Endothelial cell of umbilical vein (primary cell): ENCODE data around the gene RTN1. TPM values are rescaled to one million over a fixed set of nuclear protein-coding genes. Genes with fewer than 3 reads are reported as not detected.

Experiments
- BruUV-seq: library from RNA; stranded (reverse); fragments of 400-500 nt; replicated peaks from 2 replicates; lab custom pipeline; 2021; lab: Mats Ljungman, UMichigan
- CTCF ChIA-PET: fragments of 300-600, 350-600 bp; sonication (Branson Sonifier 250); formaldehyde crosslinking; loops from one replicate; lab custom pipeline; 2021; ENCODE audit warnings: antibody characterized with exemption, inconsistent platforms; lab: Charles Lee
- POLR2A ChIA-PET: fragments of 300-600, 350-600 bp; sonication (Branson Sonifier 250); formaldehyde crosslinking; loops from one replicate; lab custom pipeline; 2021; ENCODE audit warnings: antibody characterized with exemption, inconsistent platforms; lab: Charles Lee
- DNase-seq: peaks from one replicate; pipeline ENCODE4 v3.0.0-alpha.2; 2011; ENCODE audit warnings: low read depth, low spot score
- FAIRE-seq: peaks from 2 replicates; lab custom pipeline; 2011; peaks lifted over from hg19 to GRCh38; lab: Jason Lieb, UNC
- H2AFZ ChIP-seq: 2 replicates; pipeline ENCODE4 v1.6.0; 2012; ENCODE audit warnings: low read depth, low read length, control low read depth, inconsistent platforms
- H3K27ac ChIP-seq: 2 replicates; pipeline ENCODE4 v1.5.1; 2011; ENCODE audit warnings: low read depth, mild to moderate bottlenecking, control low read depth, low read length, moderate library complexity; ENCODE audit not compliant: insufficient read depth
- H3K27me3 ChIP-seq, 2 experiments: 2 replicates each; pipeline versions ENCODE4 v1.6.0 to v1.6.1; 2011; ENCODE audit warnings: low read length in 2 of 2, mixed read lengths in 1 of 2; ENCODE audit not compliant: control insufficient read depth in 2 of 2, insufficient read depth in 2 of 2
- H3K36me3 ChIP-seq, 2 experiments: 2 replicates in 1 of 2; 3 replicates in 1 of 2; pipeline ENCODE4 v1.5.1; 2011; ENCODE audit warnings: low read length in 2 of 2, mild to moderate bottlenecking in 1 of 2, moderate library complexity in 1 of 2; ENCODE audit not compliant: control insufficient read depth in 2 of 2, insufficient read depth in 2 of 2; ENCODE audit errors: extremely low read depth in 1 of 2
- H3K4me1 ChIP-seq: 3 replicates; pipeline ENCODE4 v1.5.1; 2011; ENCODE audit warnings: mild to moderate bottlenecking, low read length; ENCODE audit not compliant: control insufficient read depth, insufficient read depth; ENCODE audit errors: extremely low read depth
- H3K4me2 ChIP-seq: 2 replicates; pipeline ENCODE4 v1.6.1; 2011; ENCODE audit warnings: low read length, control low read depth, mixed read lengths; ENCODE audit not compliant: insufficient read depth
- H3K4me3 ChIP-seq, 3 experiments: fragments of 200-600 bp in 1 of 3; sonication (generic), shearing (Covaris generic) in 1 of 3; replicated peaks in 1 of 3; 2 replicates each; pipeline ENCODE4 v1.5.1; 2011 to 2016; ENCODE audit warnings: control low read depth in 3 of 3, low read length in 3 of 3, mild to moderate bottlenecking in 2 of 3, inconsistent platforms in 1 of 3, low read depth in 1 of 3, moderate library complexity in 1 of 3; ENCODE audit not compliant: insufficient read depth in 1 of 3
- H3K79me2 ChIP-seq: 2 replicates; pipeline ENCODE4 v1.6.0; 2012; ENCODE audit warnings: low read length, inconsistent platforms; ENCODE audit not compliant: control insufficient read depth, insufficient read depth
- H3K9ac ChIP-seq: replicated peaks from 2 replicates; pipeline ENCODE3; 2011; ENCODE audit warnings: low read length, control low read depth; ENCODE audit not compliant: insufficient read depth; ENCODE audit errors: extremely low read depth
- H3K9me1 ChIP-seq: replicated peaks from 3 replicates; pipeline ENCODE4 v1.6.0; 2011; ENCODE audit warnings: mild to moderate bottlenecking, low read length; ENCODE audit not compliant: control insufficient read depth, insufficient read depth; ENCODE audit errors: extremely low read depth
- H3K9me3 ChIP-seq: replicated peaks from 2 replicates; pipeline ENCODE4 v1.5.1; 2012; ENCODE audit warnings: low read length, inconsistent platforms; ENCODE audit not compliant: control insufficient read depth, insufficient read depth
- H4K20me1 ChIP-seq: replicated peaks from 2 replicates; pipeline ENCODE3; 2011; ENCODE audit warnings: mild to moderate bottlenecking, low read length; ENCODE audit not compliant: control insufficient read depth, insufficient read depth; ENCODE audit errors: extremely low read depth
- CTCF ChIP-seq, 2 donors: IDR thresholded peaks; 1 replicate in 1 of 2; 2 replicates in 1 of 2; pipeline ENCODE4 v1.5.1; 2011; ENCODE audit warnings: low read length in 2 of 2, mild to moderate bottlenecking in 2 of 2, moderate library complexity in 2 of 2, control low read depth in 1 of 2, inconsistent platforms in 1 of 2, low read depth in 1 of 2; ENCODE audit not compliant: insufficient read depth in 1 of 2; ENCODE audit errors: extremely low read depth in 1 of 2
- EZH2 ChIP-seq: IDR thresholded peaks from 2 replicates; pipeline ENCODE4 v1.6.1; 2012; ENCODE audit warnings: borderline replicate concordance, low read depth, mild to moderate bottlenecking, moderate library complexity, low read length, inconsistent platforms; ENCODE audit not compliant: severe bottlenecking
- FOS ChIP-seq: IDR thresholded peaks from 2 replicates; pipeline ENCODE4 v1.6.1; 2011; ENCODE audit warnings: mild to moderate bottlenecking, low read length, moderate library complexity, borderline replicate concordance; ENCODE audit not compliant: insufficient read depth
- GATA2 ChIP-seq: IDR thresholded peaks from 2 replicates; pipeline ENCODE4 v1.7.0; 2011; ENCODE audit warnings: low read depth, mild to moderate bottlenecking, moderate library complexity, mixed read lengths, low read length; ENCODE audit not compliant: insufficient read length, insufficient read depth
- JUN ChIP-seq: IDR thresholded peaks from 2 replicates; pipeline ENCODE4 v1.6.1; 2011; ENCODE audit warnings: borderline replicate concordance, low read depth; ENCODE audit not compliant: insufficient read length, insufficient read depth
- MAX ChIP-seq: IDR thresholded peaks from 2 replicates; pipeline ENCODE4 v1.6.1; 2011; ENCODE audit not compliant: insufficient read depth, insufficient read length
- MYC ChIP-seq: IDR thresholded peaks from one replicate; pipeline ENCODE4 v1.6.1; 2011; ENCODE audit warnings: mild to moderate bottlenecking, low read depth, low read length
- POLR2A ChIP-seq: IDR thresholded peaks from 2 replicates; pipeline ENCODE4 v1.6.1; 2012; ENCODE audit warnings: low read depth, mild to moderate bottlenecking, control low read depth, low read length
- POLR2AphosphoS5 ChIP-seq: IDR thresholded peaks from 2 replicates; pipeline ENCODE4 v1.6.1; 2012; ENCODE audit warnings: low read depth, mild to moderate bottlenecking, control low read depth, low read length, moderate library complexity; ENCODE audit not compliant: insufficient read depth
- dilution Hi-C: fragments of 300-500 bp; cut with MboI; formaldehyde crosslinking; loops from one replicate; pipeline ENCODE4 v1.15.0; 2019; ENCODE audit warnings: low sequenced_read_pairs; ENCODE audit not compliant: extremely low pct_ligation_motif_present
- intact Hi-C: fragments of 100-400 bp; cut with micrococcal nuclease; formaldehyde crosslinking; loops from one replicate; pipeline ENCODE4 v1.10.0; 2022
- polyA plus RNA-seq, 4 experiments: library from polyadenylated mRNA; depleted of rRNA in 3 of 4; stranded (reverse) in 3 of 4; unstranded in 1 of 4; fragments of >200 nt; gene quantifications; 2 replicates each; pipeline versions ENCODE4 v1.2.1 to v1.2.3, GENCODE V29; 2011 to 2012; ENCODE audit warnings: missing spikeins in 1 of 4
- total RNA-seq: library from RNA; stranded (reverse); gene quantifications from 2 replicates; pipeline ENCODE4 v1.2.3, GENCODE V29; 2021

Gene RTN1
- total and polyA plus RNA-seq, 2 donors (not counting 3 experiments of a cell fraction or from before 2014, with no cell fraction given) = 0.10 to 0.29 TPM

- Histone ChIP-seq H3K9ac (no peak overlapping the region), H3K4me3 (no peak overlapping the region), H3K9me3 (no peaks in the 10 kb centered on the region), H4K20me1 (no peaks in the 10 kb centered on the region), H3K27ac (no peak overlapping the region), H3K79me2 (no peaks in the 10 kb centered on the region), H3K36me3 (no peaks in the 10 kb centered on the region), H3K27me3 (peaks cover 6 to 25% of the 10 kb centered on the region in 2 experiments), H2AFZ (no peak overlapping the region), H3K4me2 (no peak overlapping the region), H3K9me1 (no peaks in the 10 kb centered on the region), H3K4me1 (no peaks in the 10 kb centered on the region)
- intact Hi-C loops = no loop called here
- TF ChIP-seq CTCF (IDR thresholded peaks at IDR 0.05; ENCODE audit: extremely low read depth in 1 of 2, insufficient read depth in 1 of 2, low read depth in 1 of 2, low read length in 2 of 2) (no peak), POLR2AphosphoS5 (no peak), JUN (no peak), FOS (no peak), POLR2A (no peak), EZH2 (no peak), MYC (no peak), MAX (no peak), GATA2 (no peak)
- dilution Hi-C loops = no loop called here
- ChIA-PET POLR2A (no interaction called here), CTCF (interaction anchor here (3.8 kb wide), 1 partner anchor 11 kb away, joined by 18 read pairs; the partner anchor contains the start of gene CCDC175)
- no peak for DNase-seq
- BruUV-seq = no TSS peak
- no peak for FAIRE-seq
Observed at GRCh38 chr14:59566296-59566695, 304.3 kb downstream of the RTN1 start.
